ENCODE data around the gene SLC8A2. TPM values are rescaled to one million over a fixed set of nuclear protein-coding genes. Genes with fewer than 3 reads are reported as not detected.

The SLC8A2 gene
- total and polyA plus RNA-seq, 2 of the 4 experiments (the other 2 are of a cell fraction) = 0.05 TPM; not detected in 1

DNA sequence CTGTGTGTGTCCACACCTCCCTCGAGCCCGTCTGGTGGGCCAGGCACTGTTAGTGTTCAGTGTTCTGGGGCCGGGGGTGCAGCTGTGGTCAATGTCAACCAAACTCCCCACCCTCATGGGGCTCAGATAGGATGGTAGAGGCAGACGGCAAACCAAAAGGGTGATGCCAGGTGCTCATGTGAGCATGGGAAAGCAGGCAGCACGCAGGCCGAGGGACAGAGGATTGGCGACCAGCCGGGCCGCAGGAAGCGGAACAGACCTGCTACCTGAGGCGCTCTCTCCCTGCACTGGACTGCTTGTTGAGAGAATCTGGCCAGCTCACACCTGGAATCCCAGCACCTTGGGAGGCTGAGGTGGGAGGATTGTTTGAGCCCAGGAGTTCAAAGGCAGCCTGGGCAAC, 93.4 kb downstream of the SLC8A2 start:
- BruUV-seq (replicated peaks) = no TSS peak
- POLR2A ChIA-PET (ENCODE audit: unreplicated experiment) = no interaction called here
- no peaks in the 10 kb centered on the region for H3K9me1 ChIP-seq (ENCODE audit: insufficient read depth, low read length)
- H3K4ac ChIP-seq (ENCODE audit: low read depth, low read length) = no peak overlapping the region
- H4K8ac ChIP-seq (ENCODE audit: low read depth in 2 of 2, low read length in 2 of 2) = no peak overlapping the region
- CTCF ChIA-PET = no interaction called here
- H2BK20ac ChIP-seq (ENCODE audit: low read depth, low read length) = no peak overlapping the region
- no peak overlapping the region for H3K9ac ChIP-seq (ENCODE audit: low read depth, low read length)
- no peak for ATAC-seq (ENCODE audit: low read depth)
- no peak overlapping the region for H3K18ac ChIP-seq (ENCODE audit: low read depth, low read length)
- 88% methylated on average over 7 of the region's 11 CpGs; no CpG with 5 or more reads in 1 of the 2 experiments for whole genome bisulfite sequencing, 2 experiments (ENCODE audit: extremely low coverage in 2 of 2, insufficient read length in 1 of 2)
- peaks cover 77% of the 10 kb centered on the region for H3K36me3 ChIP-seq (ENCODE audit: control insufficient read depth, insufficient read depth, low read length)
- H2BK15ac ChIP-seq (ENCODE audit: low read depth, low read length) = no peak overlapping the region
- H3K4me1 ChIP-seq (ENCODE audit: control insufficient read depth, insufficient read depth, low read length) = no peaks in the 10 kb centered on the region
- no peak overlapping the region for H3K4me2 ChIP-seq (ENCODE audit: low read depth, low read length)
- H2AK9ac ChIP-seq (replicated peaks; ENCODE audit: low read depth, low read length, poor library complexity) = no peak overlapping the region
- in situ Hi-C loops (cut with MboI; ENCODE audit: low sequenced_read_pairs) = no loop called here
- no peak overlapping the region for H4K5ac ChIP-seq (ENCODE audit: low read depth, low read length)
- no peaks in the 10 kb centered on the region for H3K9me3 ChIP-seq (ENCODE audit: control insufficient read depth, insufficient read depth, low read length)
- no peak overlapping the region for H3K4me3 ChIP-seq (ENCODE audit: insufficient read depth, low read depth, low read length)
- no peak overlapping the region for H3K23ac ChIP-seq (ENCODE audit: low read depth, low read length)
- H3K27ac ChIP-seq (ENCODE audit: insufficient read depth, low read length) = no peak overlapping the region
- H3K14ac ChIP-seq (replicated peaks; ENCODE audit: low read depth, low read length) = no peak overlapping the region
- no peak overlapping the region for H2BK5ac ChIP-seq (ENCODE audit: low read depth, low read length, poor library complexity, severe bottlenecking)
- H2AK5ac ChIP-seq (ENCODE audit: low read depth, low read length) = no peak overlapping the region
- intact Hi-C loops (cut with micrococcal nuclease) = no loop called here
- DNase-seq = no peak
- dilution Hi-C loops (cut with HindIII; ENCODE audit: low sequenced_read_pairs, unreplicated experiment) = no loop called here
- H4K20me1 ChIP-seq (ENCODE audit: insufficient read depth, low read length) = 0 out of 2 replicates have a peak, but pooled peaks cover 7% of the 10 kb centered on the region
- no peaks in the 10 kb centered on the region for H3K27me3 ChIP-seq (ENCODE audit: control insufficient read depth, insufficient read depth, low read length)
- no peak overlapping the region for H3K56ac ChIP-seq (ENCODE audit: extremely low read depth, insufficient read depth, low read length)
- no peak overlapping the region for H4K91ac ChIP-seq (ENCODE audit: insufficient read depth, low read depth, low read length)
- TF ChIP-seq MAFK (IDR thresholded peaks at IDR 0.05; ENCODE audit: low read depth, low read length) (no peak), RCOR1 (IDR thresholded peaks at IDR 0.05; ENCODE audit: insufficient replicate concordance, low read length) (no peak), FOS (IDR thresholded peaks at IDR 0.05; ENCODE audit: low read depth, low read length) (no peak), BHLHE40 (IDR thresholded peaks at IDR 0.05; ENCODE audit: low read depth, low read length) (no peak), NFE2L2 (IDR thresholded peaks at IDR 0.05; ENCODE audit: low read depth, low read length) (no peak), CHD1 (IDR thresholded peaks at IDR 0.05; ENCODE audit: low read depth, low read length) (no peak), POLR2A (IDR thresholded peaks at IDR 0.05; ENCODE audit: low read depth, low read length) (no peak), CEBPB (IDR thresholded peaks at IDR 0.05; ENCODE audit: low read depth, low read length) (no peak), RFX5 (IDR thresholded peaks at IDR 0.05; ENCODE audit: low read depth, low read length) (no peak), MXI1 (IDR thresholded peaks at IDR 0.05; ENCODE audit: borderline replicate concordance, low read depth, low read length) (no peak), RAD21 (IDR thresholded peaks at IDR 0.05; ENCODE audit: low read length) (no peak), MAZ (IDR thresholded peaks at IDR 0.05; ENCODE audit: borderline replicate concordance, low read depth, low read length) (no peak), SMC3 (IDR thresholded peaks at IDR 0.05; ENCODE audit: low read depth, low read length) (no peak)
- TF ChIP-seq, protein P1, sequence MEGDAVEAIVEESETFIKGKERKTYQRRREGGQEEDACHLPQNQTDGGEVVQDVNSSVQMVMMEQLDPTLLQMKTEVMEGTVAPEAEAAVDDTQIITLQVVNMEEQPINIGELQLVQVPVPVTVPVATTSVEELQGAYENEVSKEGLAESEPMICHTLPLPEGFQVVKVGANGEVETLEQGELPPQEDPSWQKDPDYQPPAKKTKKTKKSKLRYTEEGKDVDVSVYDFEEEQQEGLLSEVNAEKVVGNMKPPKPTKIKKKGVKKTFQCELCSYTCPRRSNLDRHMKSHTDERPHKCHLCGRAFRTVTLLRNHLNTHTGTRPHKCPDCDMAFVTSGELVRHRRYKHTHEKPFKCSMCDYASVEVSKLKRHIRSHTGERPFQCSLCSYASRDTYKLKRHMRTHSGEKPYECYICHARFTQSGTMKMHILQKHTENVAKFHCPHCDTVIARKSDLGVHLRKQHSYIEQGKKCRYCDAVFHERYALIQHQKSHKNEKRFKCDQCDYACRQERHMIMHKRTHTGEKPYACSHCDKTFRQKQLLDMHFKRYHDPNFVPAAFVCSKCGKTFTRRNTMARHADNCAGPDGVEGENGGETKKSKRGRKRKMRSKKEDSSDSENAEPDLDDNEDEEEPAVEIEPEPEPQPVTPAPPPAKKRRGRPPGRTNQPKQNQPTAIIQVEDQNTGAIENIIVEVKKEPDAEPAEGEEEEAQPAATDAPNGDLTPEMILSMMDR (conservative IDR thresholded peaks at IDR 0.05; ENCODE audit: low read depth, low read length) = no peak
- TF ChIP-seq, protein P2, sequence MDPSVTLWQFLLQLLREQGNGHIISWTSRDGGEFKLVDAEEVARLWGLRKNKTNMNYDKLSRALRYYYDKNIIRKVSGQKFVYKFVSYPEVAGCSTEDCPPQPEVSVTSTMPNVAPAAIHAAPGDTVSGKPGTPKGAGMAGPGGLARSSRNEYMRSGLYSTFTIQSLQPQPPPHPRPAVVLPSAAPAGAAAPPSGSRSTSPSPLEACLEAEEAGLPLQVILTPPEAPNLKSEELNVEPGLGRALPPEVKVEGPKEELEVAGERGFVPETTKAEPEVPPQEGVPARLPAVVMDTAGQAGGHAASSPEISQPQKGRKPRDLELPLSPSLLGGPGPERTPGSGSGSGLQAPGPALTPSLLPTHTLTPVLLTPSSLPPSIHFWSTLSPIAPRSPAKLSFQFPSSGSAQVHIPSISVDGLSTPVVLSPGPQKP (IDR thresholded peaks at IDR 0.05; ENCODE audit: borderline replicate concordance, low read depth, low read length) = no peak
- TF ChIP-seq, protein P3, sequence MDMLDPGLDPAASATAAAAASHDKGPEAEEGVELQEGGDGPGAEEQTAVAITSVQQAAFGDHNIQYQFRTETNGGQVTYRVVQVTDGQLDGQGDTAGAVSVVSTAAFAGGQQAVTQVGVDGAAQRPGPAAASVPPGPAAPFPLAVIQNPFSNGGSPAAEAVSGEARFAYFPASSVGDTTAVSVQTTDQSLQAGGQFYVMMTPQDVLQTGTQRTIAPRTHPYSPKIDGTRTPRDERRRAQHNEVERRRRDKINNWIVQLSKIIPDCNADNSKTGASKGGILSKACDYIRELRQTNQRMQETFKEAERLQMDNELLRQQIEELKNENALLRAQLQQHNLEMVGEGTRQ (IDR thresholded peaks at IDR 0.05; ENCODE audit: low read depth, low read length) = no peak
- H3K79me1 ChIP-seq (ENCODE audit: low read depth in 1 of 2, low read length in 2 of 2) = no peaks in the 10 kb centered on the region; a peak in 1 of 4 replicates
- no peak overlapping the region for H2BK120ac ChIP-seq (ENCODE audit: low read depth, low read length)
- no peak overlapping the region for H2AFZ ChIP-seq (replicated peaks; ENCODE audit: low read length, poor library complexity)

Measured in IMR-90 (cell line).